ENCODE results near the gene MZT1. TPM values are rescaled to one million over a fixed set of nuclear protein-coding genes. Genes with fewer than 3 reads are reported as not detected.

MZT1 gene
- total and polyA plus RNA-seq, 9 of the 15 experiments (the other 6 are each of a cell fraction or from before 2014, with no cell fraction given), result 15.3 to 31.6 (median 24.1) TPM

DNA sequence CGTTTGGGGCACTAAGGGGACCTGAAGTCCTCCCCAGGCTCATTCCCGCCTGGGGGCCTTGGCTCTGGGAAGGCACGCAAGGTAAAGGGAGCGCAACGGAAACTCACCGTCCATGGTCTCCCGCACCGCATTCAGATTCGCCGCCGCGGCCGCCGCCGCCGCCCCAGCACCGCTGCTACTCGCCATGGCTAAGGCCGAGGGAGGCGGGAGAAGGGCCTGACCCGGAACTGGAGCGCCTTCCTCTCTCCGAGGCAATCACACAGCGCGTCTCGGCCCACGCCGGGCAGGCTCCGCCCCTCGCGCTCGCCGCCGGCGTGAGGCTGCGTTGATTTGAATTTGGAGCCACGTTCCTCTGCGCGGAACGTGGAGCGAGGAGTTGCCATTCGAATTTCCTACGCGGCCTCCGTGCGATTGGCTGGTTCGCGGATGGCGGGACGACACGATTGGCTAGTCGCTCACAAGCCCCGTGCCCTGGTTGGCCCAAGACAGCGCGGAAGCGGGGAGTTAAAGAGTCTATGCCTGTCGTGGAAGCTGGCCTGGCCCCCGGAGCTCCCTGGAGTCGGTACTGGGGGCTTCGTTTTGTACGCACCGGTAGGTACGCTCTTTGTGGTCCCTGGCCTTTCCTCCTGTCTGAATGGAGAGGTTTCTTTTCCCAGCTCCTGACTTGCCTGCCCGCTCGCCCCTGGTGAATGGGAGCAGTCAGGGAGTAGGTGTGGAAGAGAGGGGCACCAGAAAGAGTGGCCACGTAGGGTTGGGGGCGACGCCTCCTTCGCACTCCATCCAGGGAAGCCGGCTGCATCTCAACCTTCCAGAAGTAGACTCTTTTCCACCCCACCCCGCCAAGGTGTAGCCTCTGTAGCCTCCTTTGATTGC lies at the start of gene MZT1, which contains the start of gene BORA (continued):
- TF ChIP-seq TAL1 (IDR thresholded peaks at IDR 0.05), result no peak
- no peak for TF ChIP-seq ZNF778 (CRISPR knock-in tag; IDR thresholded peaks at IDR 0.05)
- TF ChIP-seq, protein P1, sequence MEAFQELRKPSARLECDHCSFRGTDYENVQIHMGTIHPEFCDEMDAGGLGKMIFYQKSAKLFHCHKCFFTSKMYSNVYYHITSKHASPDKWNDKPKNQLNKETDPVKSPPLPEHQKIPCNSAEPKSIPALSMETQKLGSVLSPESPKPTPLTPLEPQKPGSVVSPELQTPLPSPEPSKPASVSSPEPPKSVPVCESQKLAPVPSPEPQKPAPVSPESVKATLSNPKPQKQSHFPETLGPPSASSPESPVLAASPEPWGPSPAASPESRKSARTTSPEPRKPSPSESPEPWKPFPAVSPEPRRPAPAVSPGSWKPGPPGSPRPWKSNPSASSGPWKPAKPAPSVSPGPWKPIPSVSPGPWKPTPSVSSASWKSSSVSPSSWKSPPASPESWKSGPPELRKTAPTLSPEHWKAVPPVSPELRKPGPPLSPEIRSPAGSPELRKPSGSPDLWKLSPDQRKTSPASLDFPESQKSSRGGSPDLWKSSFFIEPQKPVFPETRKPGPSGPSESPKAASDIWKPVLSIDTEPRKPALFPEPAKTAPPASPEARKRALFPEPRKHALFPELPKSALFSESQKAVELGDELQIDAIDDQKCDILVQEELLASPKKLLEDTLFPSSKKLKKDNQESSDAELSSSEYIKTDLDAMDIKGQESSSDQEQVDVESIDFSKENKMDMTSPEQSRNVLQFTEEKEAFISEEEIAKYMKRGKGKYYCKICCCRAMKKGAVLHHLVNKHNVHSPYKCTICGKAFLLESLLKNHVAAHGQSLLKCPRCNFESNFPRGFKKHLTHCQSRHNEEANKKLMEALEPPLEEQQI (IDR thresholded peaks at IDR 0.05), result peak; percentile 87
- TF ChIP-seq STAG1 (CRISPR knock-in tag; IDR thresholded peaks at IDR 0.05; ENCODE audit: borderline replicate concordance), result no peak
- TF ChIP-seq SIX5 (IDR thresholded peaks at IDR 0.05; ENCODE audit: borderline replicate concordance in 1 of 2, insufficient read depth in 1 of 2, low read depth in 1 of 2, low read length in 2 of 2), result no peak
- peak in 1 of 2 experiments; percentile 90; a peak in 1 of 3 replicates for TF ChIP-seq CBX3 (IDR thresholded peaks at IDR 0.05; ENCODE audit: borderline replicate concordance in 1 of 2, low read length in 2 of 2)
- TF ChIP-seq EGR1 (conservative IDR thresholded peaks at IDR 0.05), result peak; percentile 84
- TF ChIP-seq L3MBTL2 (IDR thresholded peaks at IDR 0.05), result peak; percentile 96
- no peak for TF ChIP-seq MCM7 (IDR thresholded peaks at IDR 0.05)
- TF ChIP-seq SUPT5H (IDR thresholded peaks at IDR 0.05), result peak; percentile 72; the same call in 1 of the 2 replicates
- peak; percentile 57; the same call in 1 of the 2 replicates for TF ChIP-seq CREB3L1 (IDR thresholded peaks at IDR 0.05; ENCODE audit: borderline replicate concordance, low read depth)
- no peak for TF ChIP-seq SMARCC2 (IDR thresholded peaks at IDR 0.05; ENCODE audit: low read depth)
- peak; percentile 95 for TF ChIP-seq MAX (CRISPR knock-in tag; IDR thresholded peaks at IDR 0.05)
- TF ChIP-seq MLX (CRISPR knock-in tag; conservative IDR thresholded peaks at IDR 0.05), result no peak
- no peak for TF ChIP-seq HNRNPUL1 (IDR thresholded peaks at IDR 0.05; ENCODE audit: low read length)
- TF ChIP-seq RCOR1 (IDR thresholded peaks at IDR 0.05; ENCODE audit: borderline replicate concordance in 1 of 2, low read depth in 2 of 2, low read length in 2 of 2), result 0 out of 4 replicates have a peak, but pooled peaks of 1 of the 2 experiments have one; percentile 30
- peak; percentile 52; the same call in 1 of the 2 replicates for TF ChIP-seq CBX5 (IDR thresholded peaks at IDR 0.05; ENCODE audit: borderline replicate concordance, low read depth)
- TF ChIP-seq ZNF444 (CRISPR knock-in tag; IDR thresholded peaks at IDR 0.05), result no peak
- TF ChIP-seq E2F8 (IDR thresholded peaks at IDR 0.05; ENCODE audit: low read depth, partially characterized antibody), result no peak
- no peak for TF ChIP-seq XRCC4 (IDR thresholded peaks at IDR 0.05; ENCODE audit: extremely low read depth, insufficient read depth, insufficient read length)
